Spleen (tissue), 7 donors: Measurements from ENCODE around the gene LY86.

ENCODE experiments used
- POLR2A ChIP-seq, 3 donors: fragments of 450-650 bp; IDR thresholded peaks; one replicate each; pipeline ENCODE4 v1.5.1; 2017; ENCODE audit warnings: antibody characterized with exemption in 3 of 3, mild to moderate bottlenecking in 1 of 3
- POLR2AphosphoS5 ChIP-seq, 3 donors: sonication (generic); formaldehyde crosslinking; IDR thresholded peaks; one replicate each; pipeline ENCODE4 v1.5.1; 2017; ENCODE audit warnings: antibody characterized with exemption in 3 of 3
- TF ChIP-seq, protein P1 (sequence below), 11 experiments: fragments of 200-600 bp in 7 of 11; fragments of 450-650 bp in 4 of 11; sonication (generic) in 4 of 11; IDR thresholded peaks in 8 of 11; conservative IDR thresholded peaks in 3 of 11; 1 replicate in 7 of 11; 2 replicates in 4 of 11; pipeline versions ENCODE4 v1.4.0 to v1.8.0; 2016 to 2021; ENCODE audit warnings: antibody characterized with exemption in 11 of 11, inconsistent platforms in 4 of 11, mild to moderate bottlenecking in 1 of 11
- donor health status: DM: no; HTN: no; CAD: no; lungs with moderate emphysema.
- donor health status: DM: no; HTN: no; CAD: no.
- donor health status: DM: no; HTN: no; CAD: no.

DNA sequence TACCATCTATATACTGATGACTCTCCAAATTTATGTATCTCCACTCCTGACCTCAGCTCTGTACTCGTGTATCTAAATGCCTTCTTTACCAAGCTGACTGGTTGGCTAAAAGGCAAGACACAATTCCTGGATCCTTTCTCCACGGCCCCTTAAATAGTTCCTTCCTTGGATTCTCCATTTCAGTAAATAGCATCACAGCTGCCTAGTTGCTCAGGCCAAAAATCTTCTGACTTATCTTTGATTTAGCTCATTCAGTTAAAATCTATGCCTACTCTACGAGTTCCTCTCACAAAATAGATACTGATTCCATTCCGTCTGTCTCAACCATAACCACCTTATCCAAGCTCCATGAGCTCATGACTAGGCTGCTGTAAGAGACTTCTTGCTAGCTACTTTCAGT is 49.5 kb upstream of the LY86 start:
- TF ChIP-seq POLR2A (IDR thresholded peaks at IDR 0.05) (no peak), POLR2AphosphoS5 (IDR thresholded peaks at IDR 0.05) (no peak)
- TF ChIP-seq, protein P1, sequence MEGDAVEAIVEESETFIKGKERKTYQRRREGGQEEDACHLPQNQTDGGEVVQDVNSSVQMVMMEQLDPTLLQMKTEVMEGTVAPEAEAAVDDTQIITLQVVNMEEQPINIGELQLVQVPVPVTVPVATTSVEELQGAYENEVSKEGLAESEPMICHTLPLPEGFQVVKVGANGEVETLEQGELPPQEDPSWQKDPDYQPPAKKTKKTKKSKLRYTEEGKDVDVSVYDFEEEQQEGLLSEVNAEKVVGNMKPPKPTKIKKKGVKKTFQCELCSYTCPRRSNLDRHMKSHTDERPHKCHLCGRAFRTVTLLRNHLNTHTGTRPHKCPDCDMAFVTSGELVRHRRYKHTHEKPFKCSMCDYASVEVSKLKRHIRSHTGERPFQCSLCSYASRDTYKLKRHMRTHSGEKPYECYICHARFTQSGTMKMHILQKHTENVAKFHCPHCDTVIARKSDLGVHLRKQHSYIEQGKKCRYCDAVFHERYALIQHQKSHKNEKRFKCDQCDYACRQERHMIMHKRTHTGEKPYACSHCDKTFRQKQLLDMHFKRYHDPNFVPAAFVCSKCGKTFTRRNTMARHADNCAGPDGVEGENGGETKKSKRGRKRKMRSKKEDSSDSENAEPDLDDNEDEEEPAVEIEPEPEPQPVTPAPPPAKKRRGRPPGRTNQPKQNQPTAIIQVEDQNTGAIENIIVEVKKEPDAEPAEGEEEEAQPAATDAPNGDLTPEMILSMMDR (IDR thresholded peaks at IDR 0.05 in 8 of 11, conservative IDR thresholded peaks at IDR 0.05 in 3 of 11): no peak
